HepG2 (cell line): ENCODE results near the gene TMC4. TPM values are rescaled to one million over a fixed set of nuclear protein-coding genes. Genes with fewer than 3 reads are reported as not detected.
A peak's percentile ranks its signal among the peaks of the same experiment; 100 is the strongest.

Source experiments
- AGO1 ChIP-seq: fragments of 200-400 bp; formaldehyde crosslinking; IDR thresholded peaks from 2 replicates; pipeline ENCODE4 v1.6.1; 2017; ENCODE audit warnings: mild to moderate bottlenecking, low read depth, low read length, moderate library complexity; ENCODE audit not compliant: poor library complexity, severe bottlenecking
- ARNT2 ChIP-seq: sonication (generic); formaldehyde crosslinking; IDR thresholded peaks from 2 replicates; pipeline ENCODE4 v1.8.0; 2022; ENCODE audit warnings: mild to moderate bottlenecking, low read depth, missing genetic modification reagents, moderate library complexity
- FOXC1 ChIP-seq: sonication (generic); formaldehyde crosslinking; IDR thresholded peaks from 2 replicates; pipeline ENCODE4 v1.8.0; 2022; ENCODE audit warnings: mild to moderate bottlenecking, missing genetic modification reagents, borderline replicate concordance
- GFI1 ChIP-seq: sonication (generic); formaldehyde crosslinking; IDR thresholded peaks from 2 replicates; pipeline ENCODE4 v1.5.0; 2020; ENCODE audit warnings: missing genetic modification reagents, mild to moderate bottlenecking, borderline replicate concordance
- HNRNPUL1 ChIP-seq: fragments of 200-400 bp; formaldehyde crosslinking; IDR thresholded peaks from 2 replicates; pipeline ENCODE4 v1.6.1; 2017; ENCODE audit warnings: low read depth, mild to moderate bottlenecking, low read length, moderate library complexity
- MAF1 ChIP-seq: sonication (generic); formaldehyde crosslinking; IDR thresholded peaks from 2 replicates; pipeline ENCODE4 v1.5.0; 2020; ENCODE audit warnings: missing genetic modification reagents, borderline replicate concordance
- MZF1 ChIP-seq: sonication (generic); formaldehyde crosslinking; IDR thresholded peaks from 2 replicates; pipeline ENCODE4 v1.8.1; 2023; ENCODE audit warnings: mild to moderate bottlenecking, missing genetic modification reagents, borderline replicate concordance
- NCOA2 ChIP-seq: sonication (generic); formaldehyde crosslinking; IDR thresholded peaks from 2 replicates; pipeline ENCODE4 v1.8.0; 2022; ENCODE audit warnings: inconsistent platforms
- RXRB ChIP-seq: IDR thresholded peaks from 2 replicates; pipeline ENCODE4 v1.6.1; 2016; ENCODE audit warnings: borderline replicate concordance, missing genetic modification reagents, missing compliant biosample characterization
- ZC3H4 ChIP-seq: sonication (generic); formaldehyde crosslinking; IDR thresholded peaks from 2 replicates; pipeline ENCODE4 v1.4.0; 2020; ENCODE audit warnings: missing genetic modification reagents, borderline replicate concordance
- ZFP37 ChIP-seq: sonication (generic); formaldehyde crosslinking; IDR thresholded peaks from 2 replicates; pipeline ENCODE4 v1.4.0; 2020; ENCODE audit warnings: missing genetic modification reagents, borderline replicate concordance
- ZFP90 ChIP-seq: sonication (generic); formaldehyde crosslinking; IDR thresholded peaks from 2 replicates; pipeline ENCODE4 v1.8.0; 2022; ENCODE audit warnings: missing genetic modification reagents, mild to moderate bottlenecking, inconsistent platforms, borderline replicate concordance
- ZNF207 ChIP-seq: fragments of 450-650 bp; IDR thresholded peaks from 2 replicates; pipeline ENCODE4 v1.6.1; 2016; ENCODE audit warnings: antibody characterized with exemption, borderline replicate concordance
- ZNF230 ChIP-seq: sonication (generic); formaldehyde crosslinking; IDR thresholded peaks from 2 replicates; pipeline ENCODE4 v1.4.0; 2020; ENCODE audit warnings: mild to moderate bottlenecking, missing genetic modification reagents
- ZNF263 ChIP-seq: sonication (generic); formaldehyde crosslinking; IDR thresholded peaks from 2 replicates; pipeline ENCODE4 v1.4.0; 2020; ENCODE audit warnings: missing genetic modification reagents
- ZNF3 ChIP-seq: IDR thresholded peaks from 2 replicates; pipeline ENCODE4 v1.7.0; 2017; ENCODE audit warnings: inconsistent platforms
- ZNF337 ChIP-seq: sonication (generic); formaldehyde crosslinking; IDR thresholded peaks from 2 replicates; pipeline ENCODE4 v1.5.1; 2020; ENCODE audit warnings: missing genetic modification reagents, low read depth, mild to moderate bottlenecking, borderline replicate concordance
- ZNF367 ChIP-seq: sonication (generic); formaldehyde crosslinking; IDR thresholded peaks from 2 replicates; pipeline ENCODE4 v1.4.0; 2020; ENCODE audit warnings: missing genetic modification reagents, borderline replicate concordance
- ZNF44 ChIP-seq: sonication (generic); formaldehyde crosslinking; IDR thresholded peaks from 2 replicates; pipeline ENCODE4 v1.5.1; 2020; ENCODE audit warnings: mild to moderate bottlenecking, missing genetic modification reagents
- ZNF547 ChIP-seq: sonication (generic); formaldehyde crosslinking; IDR thresholded peaks from 2 replicates; pipeline ENCODE4 v1.5.1; 2020; ENCODE audit warnings: mild to moderate bottlenecking, missing genetic modification reagents
- ZNF567 ChIP-seq: sonication (generic); formaldehyde crosslinking; IDR thresholded peaks from 2 replicates; pipeline ENCODE4 v1.8.1; 2023; ENCODE audit warnings: mild to moderate bottlenecking, missing genetic modification reagents, borderline replicate concordance
- polyA plus RNA-seq, 8 experiments: library from polyadenylated mRNA; depleted of rRNA in 3 of 8; stranded (reverse) in 7 of 8; unstranded in 1 of 8; fragments of >200 nt; fragmentation: Illumina TruSeq in 4 of 8; extraction: Trizol in 4 of 8; gene quantifications; 2 replicates each; pipeline versions ENCODE4 v1.2.1 to v1.2.3, GENCODE V29; 2011 to 2016; ENCODE audit warnings: low read depth in 4 of 8, missing spikeins in 1 of 8, mixed read lengths in 1 of 8; ENCODE audit not compliant: insufficient read depth in 1 of 8
- total RNA-seq, 5 experiments: library from RNA; depleted of rRNA; stranded (reverse); fragments of >200 nt; fragmentation: Illumina TruSeq; extraction: Trizol; gene quantifications; 2 replicates each; pipeline ENCODE4 v1.2.3, GENCODE V29; 2016; ENCODE audit warnings: low read depth in 1 of 5
- TF ChIP-seq, protein P1 (sequence below): sonication (generic); formaldehyde crosslinking; IDR thresholded peaks from 2 replicates; pipeline ENCODE4 v1.8.0; 2022; ENCODE audit warnings: mild to moderate bottlenecking, missing genetic modification reagents; ENCODE audit not compliant: insufficient replicate concordance
- TF ChIP-seq, protein P2 (sequence below): sonication (generic); formaldehyde crosslinking; IDR thresholded peaks from 2 replicates; pipeline ENCODE4 v1.4.0; 2020; ENCODE audit warnings: missing genetic modification reagents

TMC4 gene
- total and polyA plus RNA-seq, 2 of the 13 experiments (the other 11 are each of a cell fraction or from before 2014, with no cell fraction given): 0.13 to 0.24 TPM

DNA sequence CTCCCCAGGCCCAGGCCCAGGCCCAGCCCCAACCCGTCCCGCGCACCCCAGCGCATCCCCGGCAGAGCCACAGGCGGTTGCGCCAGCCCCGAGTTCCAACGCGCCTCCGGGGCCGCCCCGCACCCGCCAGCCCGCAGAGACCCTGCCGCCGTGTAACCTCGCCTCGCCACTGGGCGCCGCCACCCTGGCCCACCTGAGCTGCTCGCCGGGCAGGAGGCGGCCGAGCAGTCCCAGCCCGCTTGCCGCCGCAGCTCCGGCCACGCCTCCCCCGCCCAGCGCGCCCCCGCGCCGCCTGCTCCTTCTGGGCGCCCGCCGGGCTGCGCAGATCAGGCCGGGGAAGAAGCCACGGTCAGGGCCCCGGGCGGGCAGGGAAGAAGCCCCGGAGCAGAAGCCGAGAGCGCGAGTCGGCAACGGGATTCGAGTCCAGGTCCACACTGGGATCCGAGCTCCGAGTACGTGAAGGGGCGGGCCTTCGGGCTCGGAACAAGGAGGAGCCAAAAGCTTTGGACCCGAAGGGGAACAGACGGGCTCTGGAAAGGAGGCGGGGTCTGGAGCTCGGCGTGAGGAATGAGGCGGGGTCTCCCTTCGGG lies 16.3 kb upstream of the TMC4 start, which contains the start of gene MBOAT7 (continued):
- TF ChIP-seq, protein P1, sequence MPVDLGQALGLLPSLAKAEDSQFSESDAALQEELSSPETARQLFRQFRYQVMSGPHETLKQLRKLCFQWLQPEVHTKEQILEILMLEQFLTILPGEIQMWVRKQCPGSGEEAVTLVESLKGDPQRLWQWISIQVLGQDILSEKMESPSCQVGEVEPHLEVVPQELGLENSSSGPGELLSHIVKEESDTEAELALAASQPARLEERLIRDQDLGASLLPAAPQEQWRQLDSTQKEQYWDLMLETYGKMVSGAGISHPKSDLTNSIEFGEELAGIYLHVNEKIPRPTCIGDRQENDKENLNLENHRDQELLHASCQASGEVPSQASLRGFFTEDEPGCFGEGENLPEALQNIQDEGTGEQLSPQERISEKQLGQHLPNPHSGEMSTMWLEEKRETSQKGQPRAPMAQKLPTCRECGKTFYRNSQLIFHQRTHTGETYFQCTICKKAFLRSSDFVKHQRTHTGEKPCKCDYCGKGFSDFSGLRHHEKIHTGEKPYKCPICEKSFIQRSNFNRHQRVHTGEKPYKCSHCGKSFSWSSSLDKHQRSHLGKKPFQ (CRISPR knock-in tag): peak; percentile 25
- 0 out of 2 replicates have a peak, but pooled peaks have one; percentile 38 for TF ChIP-seq ZNF547 (CRISPR knock-in tag)
- TF ChIP-seq ZNF567 (CRISPR knock-in tag): 0 out of 2 replicates have a peak, but pooled peaks have one; percentile 40
- TF ChIP-seq ZNF207: no peak
- peak; percentile 41; the same call in 1 of the 2 replicates for TF ChIP-seq ZFP90 (CRISPR knock-in tag)
- peak; percentile 88 for TF ChIP-seq ARNT2 (CRISPR knock-in tag)
- peak; percentile 45; the same call in 1 of the 2 replicates for TF ChIP-seq ZFP37 (CRISPR knock-in tag)
- no peak for TF ChIP-seq ZNF44 (CRISPR knock-in tag)
- TF ChIP-seq ZNF3 (CRISPR knock-in tag): no peak
- 0 out of 2 replicates have a peak, but pooled peaks have one; percentile 22 for TF ChIP-seq ZNF263 (CRISPR knock-in tag)
- TF ChIP-seq MZF1 (CRISPR knock-in tag): no peak
- TF ChIP-seq ZNF230 (CRISPR knock-in tag): peak; percentile 74; the same call in 1 of the 2 replicates
- TF ChIP-seq ZNF367 (CRISPR knock-in tag): no peak
- TF ChIP-seq, protein P2, sequence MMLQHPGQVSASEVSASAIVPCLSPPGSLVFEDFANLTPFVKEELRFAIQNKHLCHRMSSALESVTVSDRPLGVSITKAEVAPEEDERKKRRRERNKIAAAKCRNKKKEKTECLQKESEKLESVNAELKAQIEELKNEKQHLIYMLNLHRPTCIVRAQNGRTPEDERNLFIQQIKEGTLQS (CRISPR knock-in tag): 0 out of 2 replicates have a peak, but pooled peaks have one; percentile 9
- no peak for TF ChIP-seq RXRB
- TF ChIP-seq ZC3H4 (CRISPR knock-in tag): no peak
- no peak for TF ChIP-seq ZNF337 (CRISPR knock-in tag)
- no peak for TF ChIP-seq AGO1
- TF ChIP-seq FOXC1 (CRISPR knock-in tag): peak; percentile 17; the same call in 1 of the 2 replicates
- TF ChIP-seq HNRNPUL1: no peak
- TF ChIP-seq NCOA2 (CRISPR knock-in tag): no peak
- 0 out of 2 replicates have a peak, but pooled peaks have one; percentile 36 for TF ChIP-seq MAF1
- peak; percentile 18; the same call in 1 of the 2 replicates for TF ChIP-seq GFI1 (CRISPR knock-in tag)
